NB4 (cell line): ENCODE data around the gene TGFBR1.

ENCODE experiments used
- MYC ChIP-seq: IDR thresholded peaks from 2 replicates; pipeline ENCODE4 v1.6.1; 2011; ENCODE audit warnings: low read depth, low read length
- POLR2A ChIP-seq: IDR thresholded peaks from 2 replicates; pipeline ENCODE4 v1.6.1; 2011; ENCODE audit warnings: mild to moderate bottlenecking; ENCODE audit not compliant: insufficient read length; ENCODE audit errors: extremely low read depth
- TF ChIP-seq, protein P1 (sequence below): IDR thresholded peaks from one replicate; pipeline ENCODE4 v1.5.1; 2012; ENCODE audit warnings: low read depth, low read length
- TF ChIP-seq, protein P2 (sequence below): IDR thresholded peaks from 2 replicates; pipeline ENCODE4 v1.6.1; 2011; ENCODE audit warnings: low read depth, low read length

DNA sequence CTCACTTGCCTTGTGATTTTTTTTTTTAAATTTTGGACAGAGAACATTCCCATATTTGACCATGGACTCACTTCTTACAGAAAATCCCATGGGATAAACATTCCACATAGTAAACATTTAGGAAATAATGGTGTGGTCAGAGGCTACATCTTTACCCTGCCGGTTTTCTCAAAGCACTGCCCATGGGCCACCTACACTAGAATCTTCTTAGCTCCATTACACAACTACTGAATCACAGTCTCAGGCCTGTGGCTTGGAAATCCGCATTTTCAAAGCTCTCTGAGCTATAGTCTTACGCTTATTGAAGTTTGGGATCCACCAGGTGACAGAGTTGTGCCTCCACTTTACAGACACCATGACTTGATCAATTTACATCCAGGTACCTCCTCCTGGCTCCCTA is 77.4 kb downstream of the TGFBR1 start:
- TF ChIP-seq, protein P1, sequence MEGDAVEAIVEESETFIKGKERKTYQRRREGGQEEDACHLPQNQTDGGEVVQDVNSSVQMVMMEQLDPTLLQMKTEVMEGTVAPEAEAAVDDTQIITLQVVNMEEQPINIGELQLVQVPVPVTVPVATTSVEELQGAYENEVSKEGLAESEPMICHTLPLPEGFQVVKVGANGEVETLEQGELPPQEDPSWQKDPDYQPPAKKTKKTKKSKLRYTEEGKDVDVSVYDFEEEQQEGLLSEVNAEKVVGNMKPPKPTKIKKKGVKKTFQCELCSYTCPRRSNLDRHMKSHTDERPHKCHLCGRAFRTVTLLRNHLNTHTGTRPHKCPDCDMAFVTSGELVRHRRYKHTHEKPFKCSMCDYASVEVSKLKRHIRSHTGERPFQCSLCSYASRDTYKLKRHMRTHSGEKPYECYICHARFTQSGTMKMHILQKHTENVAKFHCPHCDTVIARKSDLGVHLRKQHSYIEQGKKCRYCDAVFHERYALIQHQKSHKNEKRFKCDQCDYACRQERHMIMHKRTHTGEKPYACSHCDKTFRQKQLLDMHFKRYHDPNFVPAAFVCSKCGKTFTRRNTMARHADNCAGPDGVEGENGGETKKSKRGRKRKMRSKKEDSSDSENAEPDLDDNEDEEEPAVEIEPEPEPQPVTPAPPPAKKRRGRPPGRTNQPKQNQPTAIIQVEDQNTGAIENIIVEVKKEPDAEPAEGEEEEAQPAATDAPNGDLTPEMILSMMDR: no peak
- TF ChIP-seq POLR2A: no peak
- TF ChIP-seq, protein P2, sequence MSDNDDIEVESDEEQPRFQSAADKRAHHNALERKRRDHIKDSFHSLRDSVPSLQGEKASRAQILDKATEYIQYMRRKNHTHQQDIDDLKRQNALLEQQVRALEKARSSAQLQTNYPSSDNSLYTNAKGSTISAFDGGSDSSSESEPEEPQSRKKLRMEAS: no peak
- TF ChIP-seq MYC: no peak
